K562 (cell line): Measurements from ENCODE around the gene NR5A2. TPM values are rescaled to one million over a fixed set of nuclear protein-coding genes. Genes with fewer than 3 reads are reported as not detected.

Source experiments
- ATF3 ChIP-seq, 2 experiments: fragments of 450-650 bp in 1 of 2; sonication (generic) in 1 of 2; formaldehyde crosslinking in 1 of 2; IDR thresholded peaks in 1 of 2; conservative IDR thresholded peaks in 1 of 2; 2 replicates each; pipeline versions ENCODE4 v1.6.1 to v1.8.1; 2016 to 2023; ENCODE audit warnings: mild to moderate bottlenecking in 2 of 2, moderate library complexity in 2 of 2, inconsistent platforms in 1 of 2, missing genetic modification reagents in 1 of 2
- CEBPZ ChIP-seq: fragments of 150-350 bp; IDR thresholded peaks from 2 replicates; pipeline ENCODE4 v1.6.1; 2014; ENCODE audit warnings: low read depth, mild to moderate bottlenecking, low read length, borderline replicate concordance
- CSDE1 ChIP-seq, 2 experiments: fragments of 450-650 bp; IDR thresholded peaks; 2 replicates each; pipeline ENCODE4 v1.6.1; 2016; ENCODE audit warnings: mild to moderate bottlenecking in 1 of 2
- ETV6 ChIP-seq, 3 experiments: fragments of 150-350 bp in 1 of 3; sonication (generic) in 1 of 3; formaldehyde crosslinking in 1 of 3; IDR thresholded peaks; 2 replicates each; pipeline versions ENCODE4 v1.6.1 to v1.8.0; 2014 to 2022; ENCODE audit warnings: borderline replicate concordance in 2 of 3, low read depth in 2 of 3, antibody characterized with exemption in 1 of 3, low read length in 1 of 3, mild to moderate bottlenecking in 1 of 3, missing genetic modification reagents in 1 of 3
- GABPA ChIP-seq: fragments of 200-800 bp; sonication (Bioruptor generic); conservative IDR thresholded peaks from 2 replicates; pipeline ENCODE4 v1.6.1; 2016; ENCODE audit warnings: low read depth, missing genetic modification characterization, missing compliant biosample characterization
- GTF2E2 ChIP-seq: fragments of 200-800 bp; sonication (Bioruptor generic); IDR thresholded peaks from 2 replicates; pipeline ENCODE4 v1.6.1; 2016; ENCODE audit warnings: missing genetic modification characterization, missing compliant biosample characterization
- MBD1 ChIP-seq: fragments of 250-450 bp; sonication (Bioruptor Pico); IDR thresholded peaks from 2 replicates; pipeline ENCODE4 v1.8.0; 2022; ENCODE audit warnings: inconsistent platforms
- MED1 ChIP-seq: sonication (generic); formaldehyde crosslinking; IDR thresholded peaks from 2 replicates; pipeline ENCODE4 v1.8.1; 2023; ENCODE audit warnings: missing genetic modification reagents, borderline replicate concordance
- MYNN ChIP-seq, 2 experiments: sonication (generic); formaldehyde crosslinking in 1 of 2; IDR thresholded peaks; 2 replicates each; pipeline versions ENCODE4 v1.5.0 to v1.6.1; 2016 to 2020; ENCODE audit warnings: antibody characterized with exemption in 1 of 2, missing genetic modification reagents in 1 of 2
- RB1 ChIP-seq: fragments of 450-650 bp; IDR thresholded peaks from 2 replicates; pipeline ENCODE4 v1.6.1; 2017; ENCODE audit warnings: low read depth, mild to moderate bottlenecking
- SFPQ ChIP-seq: fragments of 200-400 bp; formaldehyde crosslinking; IDR thresholded peaks from 2 replicates; pipeline ENCODE4 v1.6.1; 2017; ENCODE audit warnings: mild to moderate bottlenecking, low read depth, low read length, moderate library complexity
- TAF7 ChIP-seq: fragments of 450-650 bp; IDR thresholded peaks from 2 replicates; pipeline ENCODE4 v1.6.1; 2016; ENCODE audit warnings: missing genetic modification characterization, missing compliant biosample characterization
- TGIF2 ChIP-seq: sonication (generic); formaldehyde crosslinking; IDR thresholded peaks from 2 replicates; pipeline ENCODE4 v1.8.1; 2022; ENCODE audit warnings: mild to moderate bottlenecking, missing genetic modification reagents, moderate library complexity
- ZBTB34 ChIP-seq: fragments of 250-450 bp; sonication (Bioruptor Pico); IDR thresholded peaks from 2 replicates; pipeline ENCODE4 v1.8.0; 2021; ENCODE audit warnings: mild to moderate bottlenecking, moderate library complexity
- ZC3H8 ChIP-seq: fragments of 450-650 bp; IDR thresholded peaks from 2 replicates; pipeline ENCODE4 v1.6.1; 2017
- ZNF3 ChIP-seq: fragments of 250-450 bp; sonication (Bioruptor Pico); IDR thresholded peaks from 2 replicates; pipeline ENCODE4 v1.5.0; 2021; ENCODE audit warnings: mild to moderate bottlenecking, moderate library complexity
- ZNF347 ChIP-seq: fragments of 450-650 bp; formaldehyde crosslinking; IDR thresholded peaks from 2 replicates; pipeline ENCODE4 v1.4.0; 2020; ENCODE audit warnings: low read depth, mild to moderate bottlenecking, moderate library complexity
- ZNF431 ChIP-seq: sonication (generic); formaldehyde crosslinking; IDR thresholded peaks from 2 replicates; pipeline ENCODE4 v1.8.0; 2022; ENCODE audit warnings: mild to moderate bottlenecking, missing genetic modification reagents
- polyA plus RNA-seq, 8 experiments: library from polyadenylated mRNA; depleted of rRNA in 4 of 8; stranded (reverse) in 5 of 8; unstranded in 3 of 8; fragments of >200 nt; fragmentation: Nextera tagmentation in 2 of 8; fragmentation: Illumina TruSeq in 1 of 8; extraction: Ambion mirVana in 2 of 8; extraction: Trizol in 1 of 8; gene quantifications; 2 replicates each; pipeline versions ENCODE4 v1.2.1 to v1.2.3, GENCODE V29; 2011 to 2014; ENCODE audit warnings: inconsistent platforms in 1 of 8, missing spikeins in 1 of 8
- total RNA-seq, 7 experiments: library from RNA; depleted of rRNA in 6 of 7; stranded (reverse); fragments of >200 nt in 6 of 7; fragmentation: Illumina TruSeq in 2 of 7; extraction: Trizol in 2 of 7; gene quantifications; 2 replicates each; pipeline versions ENCODE4 v1.2.1 to v1.2.3, GENCODE V29; 2011 to 2021; ENCODE audit warnings: low replicate concordance in 1 of 7

NR5A2 gene
- total and polyA plus RNA-seq, 9 of the 15 experiments (the other 6 are each of a cell fraction or from before 2014, with no cell fraction given): 0.13 to 0.40 (median 0.29) TPM

GRCh38 chr1:200150721-200151120, 123.2 kb downstream of the NR5A2 start (continued):
- no peak for TF ChIP-seq SFPQ
- TF ChIP-seq MBD1 (CRISPR knock-in tag): no peak
- TF ChIP-seq ETV6 (IDR thresholded peaks at IDR 0.05; ENCODE audit: borderline replicate concordance in 1 of 2, low read depth in 2 of 2, low read length in 1 of 2): no peak
- TF ChIP-seq ETV6 (CRISPR knock-in tag; IDR thresholded peaks at IDR 0.05; ENCODE audit: borderline replicate concordance): no peak
- TF ChIP-seq GTF2E2: no peak
- TF ChIP-seq RB1: no peak
- peak; percentile 81 for TF ChIP-seq MYNN (IDR thresholded peaks at IDR 0.05)
- TF ChIP-seq MYNN (CRISPR knock-in tag; IDR thresholded peaks at IDR 0.05): no peak
- no peak for TF ChIP-seq TGIF2 (CRISPR knock-in tag)
- TF ChIP-seq ZNF431 (CRISPR knock-in tag): no peak
- peak; percentile 89 for TF ChIP-seq ATF3 (IDR thresholded peaks at IDR 0.05)
- 0 out of 2 replicates have a peak, but pooled peaks have one; percentile 11 for TF ChIP-seq ATF3 (CRISPR knock-in tag; conservative IDR thresholded peaks at IDR 0.05)
- no peak for TF ChIP-seq TAF7 (tag)
- TF ChIP-seq CEBPZ: no peak
- TF ChIP-seq ZNF347 (CRISPR knock-in tag): no peak
- TF ChIP-seq ZBTB34 (CRISPR knock-in tag): no peak
- no peak for TF ChIP-seq MED1 (CRISPR knock-in tag)
- TF ChIP-seq CSDE1 (IDR thresholded peaks at IDR 0.05): no peak
- no peak for TF ChIP-seq GABPA (tag)
- no peak for TF ChIP-seq ZNF3
- no peak for TF ChIP-seq ZC3H8
